Lower lobe of right lung (tissue), 2 donors: ENCODE data around the gene PODXL2. TPM values are rescaled to one million over a fixed set of nuclear protein-coding genes. Genes with fewer than 3 reads are reported as not detected.
"Not testable (repeated sequence)": the region's sequence is repeated elsewhere in the genome, so short reads cannot be mapped to it uniquely, and the experiment has no call there.

ENCODE experiments used
- ATAC-seq, 2 donors: fragments of 200-7000 bp; cut with Tn5 transposase; one replicate each; pipeline ENCODE4 v1.9.1; 2020 to 2022; ENCODE audit warnings: mild to moderate bottlenecking in 2 of 2, moderate library complexity in 2 of 2
- DNase-seq: peaks from one replicate; pipeline ENCODE4 v3.0.0-alpha.2; 2020
- H3K27ac ChIP-seq: fragments of 200-600 bp; one replicate; pipeline ENCODE4 v1.8.0; 2022
- H3K27me3 ChIP-seq: fragments of 200-600 bp; one replicate; pipeline ENCODE4 v1.8.0; 2022; ENCODE audit warnings: low read depth
- H3K36me3 ChIP-seq: fragments of 200-600 bp; one replicate; pipeline ENCODE4 v1.8.0; 2022; ENCODE audit warnings: mild to moderate bottlenecking
- H3K4me1 ChIP-seq: fragments of 200-600 bp; one replicate; pipeline ENCODE4 v1.8.0; 2022
- H3K4me3 ChIP-seq: fragments of 200-600 bp; one replicate; pipeline ENCODE4 v1.8.0; 2022; ENCODE audit warnings: mild to moderate bottlenecking
- H3K9me3 ChIP-seq: fragments of 200-600 bp; one replicate; pipeline ENCODE4 v1.8.0; 2022
- CTCF ChIP-seq: fragments of 200-600 bp; IDR thresholded peaks from one replicate; pipeline ENCODE4 v1.8.0; 2022; ENCODE audit warnings: antibody characterized with exemption, mild to moderate bottlenecking
- intact Hi-C: fragments of 100-400 bp; cut with DNase I; formaldehyde crosslinking; loops from one replicate; pipeline ENCODE4 v1.11.0; 2022
- total RNA-seq: library from RNA; stranded (reverse); fragmentation: NEBNext Ultra II Directional; extraction: Animal tissue kit (Norgen Biotek cat#: 25700); gene quantifications from one replicate; pipeline ENCODE4 v1.2.1, GENCODE V29; 2021
- donor health status: DM: no; HTN: yes; CAD: no; lungs with severe emphysema.

Gene PODXL2
- total RNA-seq, 1 donor from 2014 or later, result 2.2 TPM

- Histone ChIP-seq H3K36me3 (peaks cover 50% of the 10 kb centered on the region), H3K4me3 (no peak overlapping the region), H3K9me3 (no peaks in the 10 kb centered on the region), H3K4me1 (no peaks in the 10 kb centered on the region), H3K27me3 (no peaks in the 10 kb centered on the region), H3K27ac (no peak overlapping the region)
- ATAC-seq (no peak), DNase-seq (no peak)
- intact Hi-C loops, result no loop called here
- no peak for TF ChIP-seq CTCF
Measured at GRCh38 chr3:127679534-127680145, 50.7 kb downstream of the PODXL2 start.

GRCh38 chr3:127680146-127680661 is 51.2 kb downstream of the PODXL2 start:
- ATAC-seq (no peak), DNase-seq (no peak)
- H3K36me3 ChIP-seq, result peaks cover 50% of the 10 kb centered on the region
- H3K27ac ChIP-seq, result no peak overlapping the region
- intact Hi-C loops, result no loop called here
- no peaks in the 10 kb centered on the region for H3K4me1 ChIP-seq
- no peaks in the 10 kb centered on the region for H3K27me3 ChIP-seq
- H3K4me3 ChIP-seq, result no peak overlapping the region
- TF ChIP-seq CTCF, result no peak
- no peaks in the 10 kb centered on the region for H3K9me3 ChIP-seq

- ATAC-seq, result no peak
- H3K27ac ChIP-seq, result no peak overlapping the region
Measured at GRCh38 chr3:127680798-127681221, 51.8 kb downstream of the PODXL2 start.

GRCh38 chr3:127682175-127682554 is 53.2 kb downstream of the PODXL2 start:
- H3K9me3 ChIP-seq, H3K27me3 ChIP-seq, H3K27ac ChIP-seq, DNase-seq, ATAC-seq, intact Hi-C loops, H3K4me1 ChIP-seq, H3K4me3 ChIP-seq: not testable (repeated sequence)
- H3K36me3 ChIP-seq, result peaks cover 33% of the 10 kb centered on the region

More at GRCh38 chr3:127680798-127681221, 51.8 kb downstream of the PODXL2 start:
- Histone ChIP-seq H3K4me1 (no peaks in the 10 kb centered on the region), H3K4me3 (no peak overlapping the region), H3K27me3 (no peaks in the 10 kb centered on the region), H3K9me3 (no peaks in the 10 kb centered on the region), H3K36me3 (peaks cover 47% of the 10 kb centered on the region)
- intact Hi-C loops, result no loop called here
- no peak for TF ChIP-seq CTCF
- no peak for DNase-seq

- no peak for DNase-seq
- Histone ChIP-seq H3K36me3 (peaks cover 29% of the 10 kb centered on the region), H3K4me1 (no peaks in the 10 kb centered on the region), H3K4me3 (no peak overlapping the region), H3K27ac (no peak overlapping the region), H3K27me3 (no peaks in the 10 kb centered on the region), H3K9me3 (no peaks in the 10 kb centered on the region)
- no peak for TF ChIP-seq CTCF
- intact Hi-C loops, result no loop called here
- no peak for ATAC-seq
Measured at GRCh38 chr3:127682561-127682960, 53.6 kb downstream of the PODXL2 start.

- Histone ChIP-seq H3K4me3 (no peak overlapping the region), H3K9me3 (no peaks in the 10 kb centered on the region), H3K27ac (no peak overlapping the region), H3K36me3 (peaks cover 5% of the 10 kb centered on the region), H3K4me1 (peaks cover 7% of the 10 kb centered on the region), H3K27me3 (no peaks in the 10 kb centered on the region)
- intact Hi-C loops, result no loop called here
- TF ChIP-seq CTCF, result no peak
- ATAC-seq (no peak), DNase-seq (peak; percentile 35)
Measured at GRCh38 chr3:127684871-127685707, 56.1 kb downstream of the PODXL2 start.
